ENCODE measurements around the gene RUNX1.

RUNX1 gene

DNA sequence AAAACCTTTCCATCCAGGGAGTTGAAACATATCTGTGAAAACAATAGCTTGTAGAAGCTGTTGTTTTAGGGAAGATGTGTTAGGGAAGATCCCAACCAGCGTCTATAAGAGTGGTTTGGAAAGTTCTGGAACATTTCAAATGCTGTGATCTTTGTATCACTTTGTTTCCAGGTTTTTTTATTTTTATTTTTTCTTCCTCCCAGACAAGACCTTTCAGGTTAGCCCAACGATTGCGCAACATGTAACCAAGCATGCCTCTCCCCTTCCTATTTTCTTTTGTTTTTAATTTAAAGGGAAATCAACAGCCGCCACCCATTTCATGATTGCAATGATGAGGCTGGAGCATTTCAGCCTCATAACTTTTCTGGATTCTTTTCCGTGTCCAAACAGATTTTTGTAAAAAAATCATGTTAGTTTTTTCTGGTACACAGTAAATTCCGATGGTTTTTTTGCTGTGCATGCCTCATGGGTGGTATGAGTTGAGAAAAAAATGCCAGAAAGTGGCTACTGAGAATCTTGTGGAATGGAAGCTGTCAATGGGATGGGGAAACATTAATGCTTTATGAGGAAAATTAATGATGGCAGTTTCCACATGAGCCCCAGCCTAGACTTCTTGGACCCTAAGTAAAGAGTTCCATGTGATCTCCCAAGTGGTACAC lies 109.3 kb downstream of the RUNX1 start:
- DNase-seq, result no peak

DNA sequence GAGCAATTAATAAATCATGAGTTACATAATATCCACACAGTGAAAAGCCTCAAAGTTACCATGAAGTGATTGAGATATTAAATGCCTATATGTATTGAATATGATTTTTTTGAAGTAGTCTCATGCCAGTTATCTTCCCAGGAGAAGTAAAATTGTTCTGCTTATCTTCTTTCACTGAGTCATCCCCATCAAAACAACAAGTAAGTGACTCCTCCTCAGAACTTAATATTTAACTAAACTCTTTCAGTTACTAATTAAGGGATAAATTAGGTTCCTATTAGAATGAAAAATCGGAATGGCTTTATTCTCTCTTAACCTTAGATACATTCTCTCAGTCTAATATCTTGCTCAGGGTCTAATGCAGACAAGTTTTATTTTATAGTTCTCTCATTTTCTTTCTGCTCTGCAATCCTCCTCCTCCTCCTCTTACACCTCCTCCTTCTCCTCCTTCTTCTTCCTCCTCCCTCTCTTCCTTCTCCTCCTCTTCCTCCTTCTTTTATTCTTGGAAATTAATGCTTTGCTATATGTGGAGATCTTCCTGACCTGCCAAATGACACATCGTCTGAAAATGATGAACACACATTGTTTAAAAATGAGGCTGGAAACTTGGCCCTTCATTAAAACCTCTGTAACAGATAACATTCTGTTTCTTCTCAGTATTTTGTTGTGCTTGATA lies 110.9 kb downstream of the RUNX1 start:
- DNase-seq, result no peak

DNA sequence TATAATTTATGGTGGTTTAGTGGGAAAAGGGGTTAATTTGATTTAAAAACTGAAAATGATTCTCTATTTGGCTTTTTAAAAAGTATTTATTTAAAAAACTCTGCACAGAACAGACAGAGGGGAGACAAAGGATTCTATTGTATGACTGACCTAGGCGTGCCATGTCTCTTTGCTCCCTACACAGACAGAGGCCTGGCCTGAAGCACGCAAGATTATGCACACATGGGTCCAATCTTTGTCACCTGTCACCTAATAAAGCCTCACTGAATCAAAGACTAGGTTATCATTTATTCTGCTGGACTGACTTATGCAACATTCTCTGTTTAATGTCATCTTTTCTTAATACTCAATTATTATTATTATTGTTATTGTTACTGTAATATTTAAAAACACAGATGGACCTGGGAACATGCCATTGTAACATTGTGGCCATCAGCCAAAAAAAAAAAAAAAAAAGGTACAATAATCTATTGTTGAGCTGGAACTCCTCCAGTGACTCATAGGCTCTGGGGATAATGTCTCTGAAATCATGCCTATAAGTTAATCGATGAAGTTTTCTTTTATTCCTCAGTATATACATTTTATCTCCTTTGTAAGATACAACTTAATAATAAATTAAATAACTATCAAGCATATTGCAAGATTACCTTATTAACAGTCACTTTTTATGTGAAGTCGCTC lies 112.1 kb downstream of the RUNX1 start:
- DNase-seq, result no peak

GRCh38 chr21:34936371-34936789 lies 112.7 kb downstream of the RUNX1 start:
- DNase-seq, result peak; percentile 56

DNA sequence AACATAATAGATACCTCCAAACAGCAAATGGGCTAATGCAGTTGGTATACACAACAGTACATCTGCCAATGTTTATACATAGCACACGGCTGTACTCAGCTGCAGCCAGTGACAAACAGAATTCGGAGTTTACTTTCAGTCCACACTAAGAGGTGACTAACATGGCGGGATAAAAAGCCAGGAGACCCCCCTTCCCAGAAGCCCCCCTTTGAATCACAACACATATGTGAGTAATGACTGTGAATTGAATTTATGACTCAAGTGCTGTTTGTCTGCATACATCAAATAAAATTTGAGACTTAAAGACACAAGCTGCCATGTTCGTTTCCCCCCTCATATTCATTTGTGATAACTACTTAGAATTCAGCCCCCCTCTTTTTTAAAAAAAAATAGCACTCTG lies 113.2 kb downstream of the RUNX1 start:
- no peak for DNase-seq

DNA sequence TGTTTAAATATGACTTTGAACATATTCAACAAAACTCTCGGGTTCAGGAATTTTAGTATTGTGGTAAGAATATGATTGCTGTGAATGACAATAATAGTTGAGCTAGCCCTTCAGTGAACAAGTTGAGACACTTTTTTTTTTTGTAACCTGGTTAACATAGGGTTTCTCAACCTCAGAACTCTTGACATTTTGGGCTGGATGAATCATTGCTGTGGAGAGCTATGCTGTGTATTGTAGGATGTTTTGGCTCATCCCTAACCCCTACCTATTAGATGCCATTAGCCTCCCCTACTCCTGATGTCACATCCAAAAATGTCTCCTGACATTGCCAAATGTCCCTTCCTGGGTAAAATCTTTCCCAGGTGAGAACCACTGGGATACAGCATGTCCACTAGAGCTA lies 113.7 kb downstream of the RUNX1 start:
- DNase-seq, result no peak

GRCh38 chr21:34934350-34934749 lies 114.8 kb downstream of the RUNX1 start:
- DNase-seq, result no peak

GRCh38 chr21:34933609-34934335 lies 115.3 kb downstream of the RUNX1 start:
- DNase-seq, result no peak

DNA sequence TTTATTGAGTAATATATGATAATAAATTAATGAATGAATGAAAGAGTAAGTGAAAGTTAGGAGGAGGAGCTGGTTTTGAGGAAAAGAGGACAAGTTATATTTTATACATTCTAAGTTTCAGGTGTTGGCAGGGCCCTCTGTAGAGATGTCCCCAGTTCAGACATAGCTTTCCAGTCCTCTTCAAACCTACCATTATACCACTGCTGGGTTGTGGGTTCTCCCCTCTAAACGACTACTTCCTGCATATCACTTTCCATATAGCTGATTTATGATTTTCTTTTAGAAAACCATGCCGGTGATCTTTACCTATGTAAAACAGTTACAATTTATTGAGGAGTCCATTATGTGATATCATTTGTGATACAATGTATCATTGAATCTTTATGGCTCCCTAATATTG lies 116.9 kb downstream of the RUNX1 start:
- DNase-seq, result no peak

DNA sequence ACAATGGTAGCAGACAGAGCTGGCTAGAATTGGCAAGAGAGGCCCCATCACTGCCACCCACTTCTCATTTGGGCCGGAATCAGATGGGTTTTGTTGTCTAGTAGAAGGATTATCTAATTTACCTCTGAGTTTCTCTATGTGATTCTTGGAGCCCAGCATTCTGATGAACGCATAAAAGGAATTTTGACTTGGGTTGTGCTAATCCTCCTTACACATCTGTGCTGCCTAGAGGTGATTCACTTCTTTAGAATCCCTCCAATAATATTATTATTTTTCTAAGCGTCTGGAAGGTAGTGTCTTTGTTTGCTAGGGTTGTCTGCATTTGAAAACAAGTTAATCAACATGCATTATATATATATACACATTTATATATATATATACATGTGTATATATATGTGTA lies 118.1 kb downstream of the RUNX1 start:
- DNase-seq, result no peak

- DNase-seq, result no peak
Observed at GRCh38 chr21:34928637-34929036, 120.5 kb downstream of the RUNX1 start.

GRCh38 chr21:34927992-34928391 lies 121.1 kb downstream of the RUNX1 start:
- no peak for DNase-seq

GRCh38 chr21:34926803-34927467 lies 122.2 kb downstream of the RUNX1 start:
- DNase-seq, result no peak

GRCh38 chr21:34925597-34925996 lies 123.5 kb downstream of the RUNX1 start:
- DNase-seq, result no peak

- no peak for DNase-seq
Observed at GRCh38 chr21:34924771-34925419, 124.2 kb downstream of the RUNX1 start.

DNA sequence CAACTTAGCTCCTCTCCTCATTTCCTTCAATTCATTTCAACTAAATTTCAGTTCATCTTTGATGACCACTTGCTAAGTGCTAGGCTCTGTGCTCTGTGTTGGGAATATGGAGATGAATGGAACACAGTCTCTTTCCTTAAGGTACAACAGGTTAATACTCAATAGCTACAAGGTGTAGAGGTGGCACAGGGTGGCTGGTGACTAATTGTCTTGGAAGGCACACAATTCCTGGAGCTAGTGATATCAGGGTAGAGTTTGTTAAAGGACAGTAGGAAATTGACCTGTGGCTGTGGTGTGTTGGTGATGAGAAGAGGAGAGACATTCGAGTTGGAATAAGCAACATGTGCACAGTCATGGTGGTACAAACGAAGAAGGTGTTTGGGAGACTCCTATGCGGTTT lies 124.9 kb downstream of the RUNX1 start:
- DNase-seq, result no peak

DNA sequence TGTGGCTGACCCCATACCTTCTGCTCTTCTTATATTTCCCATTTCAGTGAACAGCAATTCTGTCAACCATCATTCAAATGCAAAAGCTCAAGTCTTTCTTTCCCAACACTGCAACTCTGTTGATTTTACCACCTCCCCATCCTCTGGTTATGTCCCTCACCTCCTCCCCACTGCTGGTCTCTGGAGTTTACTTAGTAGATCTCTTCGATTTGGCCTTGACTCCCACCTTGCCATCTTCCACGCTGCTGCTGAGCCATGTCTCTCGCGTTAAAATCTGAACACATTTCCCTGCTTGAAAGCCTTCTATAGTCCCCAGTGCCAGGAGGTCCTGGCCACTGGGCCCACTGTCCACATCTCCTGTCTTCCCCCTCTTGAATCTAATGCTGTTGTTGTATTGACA lies 125.5 kb downstream of the RUNX1 start:
- no peak for DNase-seq

DNA sequence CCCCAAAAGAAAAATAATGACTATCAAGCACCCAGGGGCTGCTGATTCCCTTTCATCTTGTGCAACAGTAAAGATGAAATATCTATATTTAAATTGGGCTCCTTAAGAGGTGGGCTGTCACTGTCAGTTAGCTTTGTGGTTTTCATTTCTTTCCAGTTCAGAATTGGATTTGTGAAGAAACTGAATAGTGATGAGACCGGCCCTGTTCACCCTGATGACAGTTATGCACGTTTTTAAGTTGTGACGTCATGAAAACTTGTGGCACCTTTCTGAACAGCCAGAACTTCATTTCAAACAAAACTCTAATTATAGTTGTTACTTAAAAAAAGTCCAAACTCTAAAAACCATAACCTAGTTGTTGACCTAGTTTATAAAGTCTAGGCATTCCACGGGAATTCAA lies 125.9 kb downstream of the RUNX1 start:
- no peak for DNase-seq

DNA sequence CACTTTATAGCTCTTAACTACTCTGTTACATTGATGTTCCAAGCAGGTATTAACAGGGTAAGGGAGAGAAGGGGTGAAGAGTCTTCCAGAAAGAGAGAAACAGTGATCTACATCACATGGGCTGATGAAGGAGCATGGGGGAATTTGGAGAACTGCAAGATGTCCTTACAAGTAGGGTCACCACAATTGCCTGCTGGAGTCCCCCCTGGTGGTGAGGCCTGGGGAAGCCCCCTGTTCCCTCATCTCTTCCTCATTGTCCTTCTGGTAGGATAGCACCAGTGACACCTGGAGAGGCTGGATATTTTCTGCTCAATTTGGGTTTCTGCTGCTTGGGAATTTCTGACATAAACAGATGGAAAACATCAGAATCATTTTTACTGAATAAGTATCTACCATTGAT lies 126.6 kb downstream of the RUNX1 start:
- no peak for DNase-seq

GRCh38 chr21:34921151-34921550 lies 128.0 kb downstream of the RUNX1 start:
- DNase-seq, result no peak

DNA sequence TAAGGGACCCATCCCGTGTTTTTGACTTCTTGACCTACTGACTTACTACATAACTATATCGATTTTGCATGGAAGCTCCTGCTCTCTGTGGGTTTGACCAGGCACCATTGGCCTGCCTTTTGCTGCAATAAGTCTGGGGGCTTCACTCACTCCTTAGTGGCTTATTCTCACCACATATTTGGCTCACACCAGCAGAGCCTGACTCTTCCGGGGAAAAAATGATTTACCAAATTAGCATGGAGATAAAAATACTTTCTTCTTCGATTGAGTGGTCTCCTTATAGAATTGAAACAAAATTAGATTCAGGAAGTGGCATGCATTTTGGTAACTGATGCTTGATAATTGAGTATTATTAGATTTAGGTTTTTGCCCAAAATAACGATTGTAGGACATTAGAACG lies 129.7 kb downstream of the RUNX1 start:
- DNase-seq, result no peak

GRCh38 chr21:34916446-34916845 lies 132.7 kb downstream of the RUNX1 start:
- no peak for DNase-seq
